T-helper 2 cell treated with Interferon-gamma antibody and Interleukin-4, amounts not matched to agents 100 ng/mL and 5 ng/mL, for 36 hours (primary cell): ENCODE data around the gene CYP4A22. TPM values are rescaled to one million over a fixed set of nuclear protein-coding genes. Genes with fewer than 3 reads are reported as not detected.
"Not testable (repeated sequence)": the region's sequence is repeated elsewhere in the genome, so short reads cannot be mapped to it uniquely, and the experiment has no call there.

ENCODE experiments used
- intact Hi-C: fragments of 100-400 bp; cut with micrococcal nuclease; formaldehyde crosslinking; loops from one replicate; pipeline ENCODE4 v1.15.1; 2023
- total RNA-seq: library from RNA; stranded (reverse); gene quantifications from 2 replicates; pipeline ENCODE4 v1.2.3, GENCODE V29; 2022

The CYP4A22 gene, protein sequence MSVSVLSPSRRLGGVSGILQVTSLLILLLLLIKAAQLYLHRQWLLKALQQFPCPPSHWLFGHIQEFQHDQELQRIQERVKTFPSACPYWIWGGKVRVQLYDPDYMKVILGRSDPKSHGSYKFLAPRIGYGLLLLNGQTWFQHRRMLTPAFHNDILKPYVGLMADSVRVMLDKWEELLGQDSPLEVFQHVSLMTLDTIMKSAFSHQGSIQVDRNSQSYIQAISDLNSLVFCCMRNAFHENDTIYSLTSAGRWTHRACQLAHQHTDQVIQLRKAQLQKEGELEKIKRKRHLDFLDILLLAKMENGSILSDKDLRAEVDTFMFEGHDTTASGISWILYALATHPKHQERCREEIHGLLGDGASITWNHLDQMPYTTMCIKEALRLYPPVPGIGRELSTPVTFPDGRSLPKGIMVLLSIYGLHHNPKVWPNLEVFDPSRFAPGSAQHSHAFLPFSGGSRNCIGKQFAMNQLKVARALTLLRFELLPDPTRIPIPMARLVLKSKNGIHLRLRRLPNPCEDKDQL
- not detected in 2 replicates for total RNA-seq

DNA sequence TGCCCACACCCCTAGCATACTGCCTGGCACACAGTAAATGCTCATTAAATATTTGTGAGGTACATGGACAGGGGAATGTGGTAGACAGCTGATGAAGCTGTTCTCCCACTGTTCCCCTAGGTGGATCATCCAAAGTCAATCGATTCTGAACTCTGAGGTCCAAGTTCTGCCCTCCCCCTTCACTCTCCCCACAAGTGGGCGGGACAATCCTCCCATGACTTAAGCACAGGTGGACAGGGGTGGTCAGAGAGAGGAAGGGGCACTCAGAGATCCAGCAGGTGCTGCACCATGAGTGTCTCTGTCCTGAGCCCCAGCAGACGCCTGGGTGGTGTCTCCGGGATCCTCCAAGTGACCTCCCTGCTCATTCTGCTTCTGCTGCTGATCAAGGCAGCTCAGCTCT is at the start of gene CYP4A22:
Gene CYP4A22, plus strand, starts transcription at position 244 of the 400 bp plus-strand sequence. Its CDS starts 45 bp downstream, at position 289.
- intact Hi-C loops, result no loop called here

DNA sequence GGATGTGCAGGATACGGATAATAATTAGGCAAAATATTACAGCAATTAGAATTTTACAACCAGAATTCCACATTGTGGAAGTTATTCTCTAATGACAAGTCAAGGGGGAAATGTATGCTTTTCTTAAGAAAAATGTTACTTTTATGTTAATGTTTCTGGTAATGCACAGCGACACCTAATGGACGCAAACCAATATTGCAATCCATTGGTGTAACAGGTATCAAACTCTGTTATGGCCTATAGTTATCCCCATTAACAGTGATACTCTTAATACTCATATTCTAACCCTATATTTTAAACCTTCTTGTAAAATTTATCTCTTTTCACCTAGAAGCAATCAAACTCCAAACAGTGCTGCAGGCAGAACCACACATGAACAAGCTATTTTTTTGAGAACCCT is 47.9 kb upstream of the CYP4A22 start:
- intact Hi-C loops, result not testable (repeated sequence)

DNA sequence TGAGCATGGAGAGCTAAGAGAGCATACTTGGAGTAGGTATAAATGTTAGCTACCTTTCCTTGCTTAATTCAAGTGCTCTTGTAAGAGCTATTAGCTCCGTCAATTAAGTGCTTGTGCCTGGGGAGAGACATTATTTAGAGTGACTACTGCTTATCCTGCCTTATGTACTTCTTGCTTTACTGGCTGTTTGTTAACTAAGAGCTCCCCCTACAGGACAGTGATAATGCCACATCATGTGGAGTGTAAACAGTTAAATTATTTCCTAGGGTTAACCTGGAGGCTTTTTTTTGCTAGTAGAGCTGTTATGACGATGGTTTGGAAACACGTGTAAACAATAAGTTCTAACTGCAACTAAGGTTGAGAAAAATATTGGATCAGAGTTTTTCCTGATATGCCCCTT is 45.8 kb upstream of the CYP4A22 start:
- intact Hi-C loops, result not testable (repeated sequence)

DNA sequence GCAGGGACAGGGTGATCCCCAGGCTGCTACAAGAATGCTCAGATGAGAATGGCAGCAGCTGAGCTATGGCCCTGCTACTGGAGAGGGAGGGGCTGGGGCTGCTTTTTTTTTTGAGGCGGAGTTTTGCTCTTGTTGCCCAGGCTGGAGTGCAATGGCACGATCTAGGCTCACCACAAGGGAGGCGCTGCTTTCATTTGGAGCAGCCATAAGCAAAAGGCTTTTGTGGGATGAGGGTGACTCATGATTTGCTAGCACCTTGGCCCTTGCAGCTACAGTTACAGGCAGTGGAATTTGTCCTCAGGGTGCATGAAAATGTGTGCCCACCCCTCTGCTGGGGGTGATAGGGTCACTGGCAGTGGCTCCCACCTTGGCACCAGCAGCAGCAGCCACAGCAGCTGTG is 32.4 kb upstream of the CYP4A22 start:
- intact Hi-C loops, result no loop called here

DNA sequence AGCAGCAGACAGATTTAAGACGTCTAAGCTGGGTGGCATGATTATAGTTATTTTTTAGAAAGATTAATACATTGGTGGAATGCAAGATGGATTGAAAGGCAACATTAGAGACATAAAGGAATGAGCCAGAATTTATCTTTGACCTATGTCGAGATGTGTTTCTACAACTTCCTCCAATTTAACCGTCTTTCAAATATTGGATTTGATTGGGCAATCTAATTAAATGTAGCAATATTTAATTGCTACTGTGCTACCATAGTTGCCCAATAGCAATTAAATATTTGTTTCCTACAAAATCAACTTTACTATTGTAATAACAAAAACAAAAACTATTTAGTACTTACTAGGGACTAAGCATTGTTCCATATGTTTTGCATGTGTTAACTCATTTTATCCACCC is 30.4 kb upstream of the CYP4A22 start:
- intact Hi-C loops, result no loop called here

DNA sequence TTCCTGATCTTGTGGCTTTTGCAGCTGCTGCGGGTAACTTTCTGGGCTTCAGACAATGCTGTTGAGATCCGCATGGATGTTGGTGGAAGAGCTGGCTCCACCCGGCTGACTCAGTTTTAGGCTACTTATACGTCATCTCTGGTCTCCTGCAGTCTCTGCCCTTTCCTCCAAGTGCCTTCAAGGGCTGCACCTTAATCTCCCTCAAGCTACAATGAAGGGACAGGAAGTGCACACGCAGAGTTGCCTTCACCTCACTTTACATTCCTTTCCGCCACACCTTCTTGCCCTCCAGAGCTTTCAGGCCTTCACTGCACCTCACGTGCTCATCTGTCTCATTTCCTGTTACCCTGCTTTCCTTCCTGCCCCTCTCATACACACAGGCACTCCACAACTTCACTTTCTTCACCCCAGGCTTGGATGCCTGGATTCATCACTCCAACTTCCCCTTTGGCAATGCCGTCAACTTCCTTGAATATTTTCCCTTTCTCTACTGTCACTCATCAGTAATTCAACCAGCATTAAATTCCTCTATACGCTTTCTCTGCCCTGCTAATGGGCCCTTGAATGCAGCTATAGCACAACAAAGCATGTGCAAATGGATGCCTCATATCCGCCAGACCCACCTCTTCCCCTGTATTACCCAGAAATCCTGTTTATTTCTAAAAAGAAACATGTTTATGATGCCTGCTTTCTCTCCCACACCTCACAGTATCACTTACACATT is 29.2 kb upstream of the CYP4A22 start:
- intact Hi-C loops, result not testable (repeated sequence)

DNA sequence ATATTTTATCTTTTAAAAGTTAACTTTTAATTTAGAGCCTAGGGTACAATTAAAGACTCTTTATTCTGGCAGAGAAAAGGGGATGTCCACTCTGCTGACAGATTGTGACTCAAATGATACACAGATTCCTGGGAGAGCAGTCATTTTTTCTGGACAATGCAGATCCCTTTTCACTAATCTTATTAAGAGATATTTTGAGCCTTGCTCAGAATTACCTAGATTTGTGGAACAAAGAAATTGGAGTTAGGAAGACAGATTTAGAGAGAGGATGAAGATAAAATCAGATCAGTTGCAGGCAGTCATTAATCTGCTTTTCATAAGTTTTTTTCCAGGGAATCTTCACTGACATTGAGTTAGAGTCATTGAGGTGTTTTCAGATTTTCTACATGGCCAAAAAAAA is 27.8 kb upstream of the CYP4A22 start:
- intact Hi-C loops, result not testable (repeated sequence)

DNA sequence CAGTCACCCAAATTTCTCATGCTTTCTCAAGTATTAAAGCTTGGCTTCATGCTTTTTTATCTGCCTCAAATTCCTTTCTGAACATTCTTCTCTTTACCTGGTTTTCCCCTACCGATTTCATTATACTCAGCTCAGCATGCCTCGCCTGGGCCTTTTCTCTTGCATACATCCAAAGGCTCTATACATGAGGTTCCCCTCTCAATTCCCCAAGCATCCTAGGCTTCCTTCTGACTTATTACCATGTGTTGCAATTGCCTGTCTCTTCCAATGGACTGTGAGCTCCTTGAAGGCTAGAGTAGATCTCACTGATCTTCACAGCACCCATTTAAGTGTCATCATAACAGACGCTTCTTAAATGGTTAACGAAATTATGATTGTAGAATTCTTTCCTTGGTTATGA is 24.1 kb upstream of the CYP4A22 start:
- intact Hi-C loops, result no loop called here

DNA sequence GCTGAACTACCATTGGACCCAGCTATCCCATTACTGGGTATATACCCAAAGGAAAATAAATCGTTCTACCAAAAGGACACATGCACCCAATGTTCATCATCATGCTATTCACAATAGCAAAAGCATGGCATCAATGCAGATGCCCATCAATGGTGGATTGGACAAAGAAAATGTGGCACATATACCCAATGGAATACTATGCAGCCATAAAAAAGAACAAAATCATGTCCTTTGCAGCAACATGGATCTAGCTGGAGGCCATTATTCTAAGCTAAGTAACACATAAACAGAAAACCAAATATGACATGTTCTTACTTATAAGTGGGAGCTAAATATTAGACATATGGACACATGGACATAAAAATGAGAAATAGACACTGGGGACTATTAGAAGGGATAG is 16.2 kb upstream of the CYP4A22 start:
- intact Hi-C loops, result not testable (repeated sequence)

DNA sequence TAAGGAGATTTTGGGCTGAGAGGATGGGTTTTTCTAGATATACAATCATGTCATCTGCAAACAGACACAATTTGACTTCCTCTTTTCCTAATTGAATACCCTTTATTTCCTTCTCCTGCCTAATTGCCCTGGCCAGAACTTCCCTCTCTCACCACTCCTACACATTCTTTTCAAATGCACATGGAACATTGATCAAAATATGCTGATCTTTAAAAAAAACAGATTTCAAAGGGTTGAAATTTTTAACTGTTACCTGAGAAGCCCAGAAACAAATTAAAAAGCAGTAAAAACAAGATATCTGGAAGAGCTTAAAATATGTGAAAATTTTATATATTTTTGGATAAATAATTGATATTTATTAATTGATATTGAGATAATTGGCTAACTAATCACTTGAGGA is 12.4 kb upstream of the CYP4A22 start:
- intact Hi-C loops, result not testable (repeated sequence)

DNA sequence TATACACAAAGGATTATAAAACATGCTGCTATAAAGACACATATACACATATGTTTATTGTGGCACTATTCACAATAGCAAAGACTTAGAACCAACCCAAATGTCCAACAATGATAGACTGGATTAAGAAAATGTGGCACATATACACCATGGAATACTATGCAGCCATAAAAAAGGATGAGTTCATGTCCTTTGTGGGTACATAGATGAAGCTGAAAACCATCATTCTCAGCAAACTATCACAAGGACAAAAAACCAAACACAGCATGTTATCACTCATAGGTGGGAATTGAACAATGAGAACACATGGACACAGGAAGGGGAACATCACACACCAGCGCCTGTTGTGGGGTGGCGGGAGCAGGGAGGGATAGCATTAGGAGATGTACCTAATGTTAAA is 10.2 kb upstream of the CYP4A22 start:
- intact Hi-C loops, result not testable (repeated sequence)

DNA sequence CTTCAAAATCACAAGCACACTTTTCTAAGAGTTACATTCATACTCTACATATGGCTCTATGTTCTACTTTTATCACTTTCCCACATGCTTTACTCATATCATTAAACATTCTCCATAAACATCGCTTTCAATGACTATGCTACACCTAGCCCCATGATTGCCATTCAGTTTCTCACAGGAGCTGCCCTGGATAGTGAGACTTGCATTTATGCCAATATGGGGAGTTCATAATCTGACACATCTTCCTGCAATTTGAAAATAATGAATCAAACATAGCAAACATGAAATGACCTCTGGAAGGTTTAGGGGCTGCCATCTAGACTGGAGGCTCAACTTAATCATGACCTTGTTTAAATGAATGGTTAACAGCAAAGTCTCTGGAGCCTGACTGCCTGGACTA is 9.0 kb upstream of the CYP4A22 start:
- intact Hi-C loops, result no loop called here

DNA sequence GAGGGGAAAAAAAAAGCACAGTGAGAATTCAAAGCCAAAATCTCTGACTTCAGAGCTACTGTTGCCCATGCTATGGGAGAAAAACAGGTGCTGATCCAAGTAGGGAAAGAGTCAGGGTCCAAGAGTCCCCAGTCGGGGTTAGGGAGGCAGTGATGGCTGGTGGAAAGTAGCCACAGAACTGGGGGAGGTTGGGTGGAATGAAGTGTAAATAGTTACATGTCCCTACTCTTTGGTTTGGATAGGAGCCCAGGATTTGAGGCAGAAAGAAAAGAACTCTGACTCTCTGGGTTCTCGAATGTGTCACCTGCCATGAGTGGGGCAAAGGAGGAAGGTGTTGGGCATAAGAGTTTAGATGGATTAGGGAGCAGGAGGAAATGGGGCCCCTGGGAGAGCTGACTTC is 8.4 kb upstream of the CYP4A22 start:
- intact Hi-C loops, result not testable (repeated sequence)

DNA sequence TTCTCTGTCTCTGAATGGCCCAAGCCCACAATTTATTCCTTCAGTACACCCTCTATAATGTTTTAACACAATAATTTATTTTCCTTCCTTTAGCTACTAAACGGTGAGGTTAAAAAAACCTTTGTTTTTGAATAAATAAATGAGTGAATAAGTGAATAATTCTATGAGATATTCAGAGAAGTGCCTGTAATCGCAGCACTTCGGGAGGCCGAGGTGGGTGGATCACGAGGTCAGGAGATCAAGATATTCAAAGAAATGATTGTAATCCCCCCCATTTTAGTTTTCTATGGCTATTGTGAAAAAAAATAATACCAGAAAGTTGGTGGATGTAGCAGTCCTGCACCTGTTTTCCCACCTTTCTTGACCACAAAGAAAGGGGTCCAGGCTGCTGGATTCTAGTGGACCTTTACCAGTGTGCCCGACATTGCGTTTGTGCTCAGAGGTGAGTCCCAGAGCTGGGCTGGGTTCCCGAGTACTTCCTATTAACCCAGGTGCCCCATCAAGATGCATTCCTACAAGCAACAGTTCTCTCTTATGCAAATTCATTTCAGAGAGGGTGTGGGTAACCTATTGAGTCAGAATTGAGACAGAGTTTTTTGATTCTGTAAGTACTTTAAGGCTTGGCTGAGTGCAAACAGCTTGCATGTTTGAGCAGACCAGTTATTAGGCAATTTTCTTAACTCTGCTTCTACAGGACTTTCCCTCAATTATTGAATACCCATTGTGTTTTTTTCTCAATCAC is 7.6 kb upstream of the CYP4A22 start:
- intact Hi-C loops, result not testable (repeated sequence)

DNA sequence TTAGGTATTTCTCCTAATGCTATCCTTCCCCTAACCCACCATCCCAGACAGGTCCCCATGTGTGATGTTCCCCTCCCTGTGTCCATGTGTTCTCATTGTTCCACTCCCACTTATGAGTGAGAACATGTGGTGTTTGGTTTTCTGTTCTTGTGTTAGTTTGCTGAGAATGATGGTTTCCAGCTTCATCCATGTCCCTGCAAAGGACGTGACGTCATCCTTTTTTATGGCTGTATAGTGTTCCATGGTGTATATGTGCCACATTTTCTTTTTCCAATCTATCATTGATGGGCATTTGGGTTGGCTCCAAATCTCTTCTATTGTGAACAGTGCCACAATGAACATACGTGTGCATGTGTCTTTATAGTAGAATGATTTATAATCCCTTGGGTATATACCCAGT is 4.6 kb upstream of the CYP4A22 start:
- intact Hi-C loops, result not testable (repeated sequence)

DNA sequence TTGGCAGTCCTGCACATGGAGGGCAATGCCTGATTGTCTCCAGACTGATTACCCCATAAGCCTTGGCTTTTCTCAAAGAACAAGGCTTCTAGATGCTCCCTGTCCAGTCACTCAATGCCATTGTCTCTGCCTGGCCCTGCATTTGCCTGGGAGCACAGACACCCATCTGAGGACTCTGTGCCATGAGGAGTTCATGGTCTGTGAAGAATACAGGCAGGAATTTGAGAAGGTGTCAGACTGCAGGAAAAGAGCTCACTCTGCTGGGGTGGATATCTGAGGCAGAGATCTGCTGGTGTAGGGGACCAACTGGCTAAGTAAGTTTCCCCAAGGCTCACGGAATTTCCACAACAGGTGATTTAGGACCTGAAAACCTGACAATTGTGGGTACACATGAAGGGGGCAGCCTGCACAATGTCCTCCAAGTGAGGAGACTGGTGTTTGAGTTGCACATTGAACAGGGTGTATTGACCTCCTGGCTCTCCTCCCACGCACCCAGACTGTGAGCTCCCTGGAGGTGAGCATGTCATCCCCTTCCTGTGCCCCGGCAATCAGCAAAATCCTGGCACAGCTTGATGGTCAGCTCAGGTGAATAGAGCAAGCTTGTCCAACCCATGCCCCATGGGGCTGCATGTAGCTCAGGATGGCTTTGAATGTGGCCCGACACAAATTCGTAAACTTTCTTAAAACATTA is 829 bp downstream of the CYP4A22 start:
- intact Hi-C loops, result no loop called here

DNA sequence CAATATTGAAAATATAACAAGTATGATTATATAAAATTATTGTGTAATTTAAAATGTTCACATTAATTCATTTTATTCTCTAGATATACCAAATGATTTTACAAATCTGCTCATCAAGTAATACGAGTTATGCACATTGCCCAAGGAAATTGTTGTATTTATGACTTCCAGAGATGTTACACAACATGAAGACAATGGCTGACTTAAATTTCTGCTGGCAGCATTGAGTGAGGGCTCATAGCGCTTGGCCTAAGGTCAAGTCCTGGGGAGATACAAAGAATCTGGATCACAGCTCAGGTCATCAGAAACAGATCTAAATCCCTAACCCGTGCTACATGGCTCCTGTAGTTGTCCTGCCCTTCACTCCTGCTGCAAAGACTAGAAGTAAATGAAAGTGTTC is 3.1 kb downstream of the CYP4A22 start:
- intact Hi-C loops, result not testable (repeated sequence)

DNA sequence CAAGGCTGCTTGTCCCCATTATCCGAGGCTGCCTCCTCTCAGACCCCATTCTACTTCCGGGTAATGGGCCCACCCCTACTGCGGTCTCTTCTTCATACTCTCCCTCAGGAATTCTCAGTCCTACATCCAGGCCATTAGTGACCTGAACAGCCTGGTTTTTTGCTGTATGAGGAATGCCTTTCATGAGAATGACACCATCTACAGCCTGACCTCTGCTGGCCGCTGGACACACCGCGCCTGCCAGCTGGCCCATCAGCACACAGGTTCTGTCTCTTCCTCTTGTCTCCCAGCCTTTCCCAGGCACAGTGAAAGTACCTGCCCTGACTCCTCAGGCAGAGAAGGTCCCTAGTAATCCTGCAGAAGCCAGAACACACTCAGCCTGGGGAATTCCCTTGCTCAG is 6.4 kb downstream of the CYP4A22 start:
- intact Hi-C loops, result not testable (repeated sequence)

DNA sequence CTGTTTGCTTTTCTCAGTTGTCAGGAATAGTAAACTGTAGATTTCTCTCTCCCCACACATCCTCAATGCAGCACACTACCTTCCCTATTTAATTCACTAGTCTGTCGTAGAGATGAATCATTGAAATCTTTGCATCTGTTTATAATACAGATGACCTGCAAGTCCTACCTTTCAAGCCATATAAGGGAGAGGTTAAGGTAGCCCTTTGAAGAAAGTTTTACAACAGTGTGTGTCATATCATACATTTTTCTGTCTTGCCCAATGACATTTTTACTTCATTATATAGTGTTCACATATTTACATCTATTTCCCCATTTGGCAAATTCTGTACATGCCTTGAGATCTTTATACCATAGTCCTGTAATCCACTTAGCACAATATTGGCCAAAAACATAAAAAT is 9.3 kb downstream of the CYP4A22 start:
- intact Hi-C loops, result not testable (repeated sequence)

DNA sequence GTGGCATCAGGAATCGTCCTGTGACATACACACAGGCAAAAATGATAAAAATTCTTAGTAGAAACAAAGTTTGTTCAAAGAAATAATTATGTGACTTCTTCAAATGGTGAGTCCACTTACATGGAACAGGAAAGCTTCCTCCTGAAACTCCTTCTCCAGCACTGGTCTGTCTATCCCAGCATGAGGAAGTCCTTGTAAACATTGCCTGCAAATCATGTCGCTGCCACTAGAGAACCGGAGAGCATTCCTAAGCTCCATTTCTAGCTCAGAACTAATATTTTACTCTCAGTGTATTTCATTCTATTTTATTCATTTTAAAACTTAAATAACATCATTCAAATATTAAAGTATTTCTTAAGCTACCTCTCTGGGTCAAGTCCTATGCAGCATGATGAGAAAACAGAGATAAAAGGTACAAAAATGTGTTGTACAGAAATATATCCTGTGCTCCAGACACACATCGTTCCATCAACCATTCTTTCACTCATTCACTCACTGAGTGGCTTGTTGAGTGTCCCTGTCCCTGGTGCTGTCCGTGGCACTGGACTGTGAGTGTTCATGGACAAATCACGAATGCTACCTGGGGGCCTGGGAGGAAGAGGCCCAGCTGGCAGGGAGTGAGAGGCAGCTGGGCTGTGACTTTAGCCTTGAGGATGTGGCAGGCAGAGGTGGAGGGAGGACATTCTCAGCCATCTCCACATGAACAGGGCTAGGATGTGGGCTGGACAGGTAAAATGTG is 10.0 kb downstream of the CYP4A22 start:
- intact Hi-C loops, result no loop called here
